ENCODE measurements around the gene DCANP1. TPM values are rescaled to one million over a fixed set of nuclear protein-coding genes. Genes with fewer than 3 reads are reported as not detected.

Gene DCANP1
- total RNA-seq, 1 donor = under 0.01 TPM

Small RNA genes within 50 kb of the gene (small RNA-seq; reads per million reads assigned to genes)
- not detected for gene DCANP1

Other genes starting within 250 kb of the DCANP1 start
- gene MACROH2A1, start 48.1 kb downstream of the DCANP1 start, total RNA-seq = 694 TPM
- gene TIFAB, start 5.0 kb upstream of the DCANP1 start, total RNA-seq = under 0.01 TPM
- not detected for gene NEUROG1, start 88.6 kb upstream of the DCANP1 start, total RNA-seq
- under 0.01 TPM for gene CXCL14, start 131.6 kb upstream of the DCANP1 start, total RNA-seq